ENCODE data around the gene TEX2. TPM values are rescaled to one million over a fixed set of nuclear protein-coding genes. Genes with fewer than 3 reads are reported as not detected.

Gene TEX2
- total and polyA plus RNA-seq, 9 of the 15 experiments (the other 6 are each of a cell fraction or from before 2014, with no cell fraction given): 4.1 to 27.6 (median 19.3) TPM

- TF ChIP-seq HDAC1 (IDR thresholded peaks at IDR 0.05) (no peak), ZKSCAN1 (IDR thresholded peaks at IDR 0.05; ENCODE audit: low read depth, low read length) (no peak), MCM7 (IDR thresholded peaks at IDR 0.05) (no peak), CBX3 (IDR thresholded peaks at IDR 0.05; ENCODE audit: borderline replicate concordance in 1 of 2, low read length in 2 of 2) (0 out of 3 replicates have a peak, but pooled peaks of 1 of the 2 experiments have one; percentile 13), ATF6 (CRISPR knock-in tag; IDR thresholded peaks at IDR 0.05) (no peak), KAT8 (IDR thresholded peaks at IDR 0.05; ENCODE audit: low read depth) (no peak), ATF2 (CRISPR knock-in tag; IDR thresholded peaks at IDR 0.05) (no peak), CBFA2T3 (IDR thresholded peaks at IDR 0.05) (peak; percentile 94), CREB1 (IDR thresholded peaks at IDR 0.05) (0 out of 2 replicates have a peak, but pooled peaks have one; percentile 35), CREB1 (CRISPR knock-in tag; IDR thresholded peaks at IDR 0.05) (no peak), MAFF (IDR thresholded peaks at IDR 0.05; ENCODE audit: low read length) (peak; percentile 24; the same call in 1 of the 2 replicates), FOXK1 (CRISPR knock-in tag; IDR thresholded peaks at IDR 0.05; ENCODE audit: borderline replicate concordance) (no peak), CEBPB (tag; IDR thresholded peaks at IDR 0.05) (peak; percentile 69), CHD4 (IDR thresholded peaks at IDR 0.05; ENCODE audit: insufficient read depth, insufficient replicate concordance, low read depth, low read length, poor library complexity, severe bottlenecking) (no peak), POLR3G (IDR thresholded peaks at IDR 0.05; ENCODE audit: extremely low read depth, insufficient read length, insufficient replicate concordance) (no peak), PML (IDR thresholded peaks at IDR 0.05; ENCODE audit: low read length) (peak; percentile 69), FOXO4 (CRISPR knock-in tag; IDR thresholded peaks at IDR 0.05) (no peak), DPF2 (IDR thresholded peaks at IDR 0.05) (peak; percentile 74), EP300 (IDR thresholded peaks at IDR 0.05; ENCODE audit: low read length) (0 out of 2 replicates have a peak, but pooled peaks have one; percentile 36), TCF3 (CRISPR knock-in tag; IDR thresholded peaks at IDR 0.05) (peak; percentile 84)
Observed at GRCh38 chr17:64231567-64232141, 31.4 kb downstream of the TEX2 start (continued).
